Measurements from ENCODE around the gene PHF12.
"Not testable (repeated sequence)": the region's sequence is repeated elsewhere in the genome, so short reads cannot be mapped to it uniquely, and the experiment has no call there.

Gene PHF12

DNA sequence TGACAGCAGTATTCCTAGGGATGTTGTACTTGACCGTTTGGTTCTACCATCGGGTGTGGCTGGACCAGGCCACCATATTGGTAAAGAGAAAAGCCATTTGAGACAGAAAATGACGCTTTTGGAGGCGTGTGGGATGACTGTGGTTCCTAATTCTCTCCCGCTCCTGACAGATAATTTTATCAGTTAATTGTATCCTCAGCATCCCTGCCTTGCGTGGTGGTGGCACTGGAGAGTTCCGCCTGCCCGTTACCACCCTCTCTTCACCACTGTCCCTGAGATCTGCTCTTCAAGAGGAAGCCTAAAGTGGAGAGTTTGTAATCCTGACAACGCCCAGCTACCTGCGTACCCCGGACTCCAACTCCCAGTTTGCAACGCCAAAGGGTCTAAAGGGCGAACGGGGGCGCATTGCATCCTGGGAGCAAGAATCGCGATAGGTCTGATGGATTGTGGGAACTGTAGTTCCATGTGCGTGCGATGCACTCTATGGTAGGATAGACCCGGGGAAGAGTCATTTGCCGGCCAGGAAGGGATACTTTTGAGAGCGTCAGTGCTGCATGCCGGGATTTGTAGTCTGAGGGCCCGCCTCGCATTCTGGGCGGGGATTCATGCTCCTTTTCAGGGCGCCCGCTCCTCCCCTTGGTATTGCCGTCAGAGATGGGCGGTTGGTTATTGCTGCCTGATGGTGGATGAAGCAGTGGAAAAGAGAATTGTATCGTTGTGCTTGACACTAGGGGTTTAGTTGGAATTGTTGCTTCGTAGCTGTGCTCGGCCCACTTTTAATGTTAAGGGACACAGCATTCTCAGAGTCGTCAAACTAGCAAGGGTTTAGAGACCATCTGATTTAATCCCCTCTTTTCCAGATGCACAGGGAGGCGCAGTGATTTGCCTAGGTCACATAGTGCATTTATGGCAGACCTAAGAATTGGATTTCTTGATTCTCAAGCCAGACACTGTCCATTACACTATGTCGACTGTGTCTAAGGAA, 965 bp upstream of the PHF12 start:
- DNase-seq = peak; percentile 99

DNA sequence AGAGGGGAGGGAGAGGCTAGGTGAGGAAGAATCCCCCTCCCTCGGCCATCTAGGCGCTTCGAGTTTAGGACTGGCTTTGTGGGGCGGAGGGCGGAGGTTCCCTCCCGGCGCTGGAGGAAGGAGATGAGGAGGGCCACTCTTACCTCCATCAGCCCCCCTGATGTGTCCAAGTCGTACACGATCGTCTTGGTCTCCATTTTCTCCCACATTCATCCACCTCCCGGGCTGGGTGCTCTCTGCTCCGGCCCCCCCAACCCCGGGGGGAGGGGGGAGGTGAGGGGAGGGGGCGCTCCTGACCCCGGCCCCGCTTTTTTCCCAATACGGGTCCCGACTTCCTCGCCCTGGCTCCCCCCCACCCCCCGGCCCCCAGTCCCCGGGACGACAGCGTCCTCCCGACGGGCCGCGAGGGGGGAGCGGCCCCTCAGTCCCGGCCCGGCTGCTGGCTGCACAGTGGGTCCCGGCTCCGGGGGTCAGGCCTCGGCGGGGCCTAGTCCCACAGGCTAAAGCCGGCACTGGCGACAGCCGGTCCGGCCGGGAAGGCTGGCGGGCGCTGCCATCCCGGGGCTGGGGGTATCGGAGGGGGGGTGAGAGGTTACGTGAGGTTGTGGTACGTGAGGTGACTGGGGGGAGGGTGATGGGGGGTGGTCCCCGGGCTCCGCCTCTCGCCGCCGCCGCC, 428 bp downstream of the PHF12 start:
- no peak for DNase-seq

DNA sequence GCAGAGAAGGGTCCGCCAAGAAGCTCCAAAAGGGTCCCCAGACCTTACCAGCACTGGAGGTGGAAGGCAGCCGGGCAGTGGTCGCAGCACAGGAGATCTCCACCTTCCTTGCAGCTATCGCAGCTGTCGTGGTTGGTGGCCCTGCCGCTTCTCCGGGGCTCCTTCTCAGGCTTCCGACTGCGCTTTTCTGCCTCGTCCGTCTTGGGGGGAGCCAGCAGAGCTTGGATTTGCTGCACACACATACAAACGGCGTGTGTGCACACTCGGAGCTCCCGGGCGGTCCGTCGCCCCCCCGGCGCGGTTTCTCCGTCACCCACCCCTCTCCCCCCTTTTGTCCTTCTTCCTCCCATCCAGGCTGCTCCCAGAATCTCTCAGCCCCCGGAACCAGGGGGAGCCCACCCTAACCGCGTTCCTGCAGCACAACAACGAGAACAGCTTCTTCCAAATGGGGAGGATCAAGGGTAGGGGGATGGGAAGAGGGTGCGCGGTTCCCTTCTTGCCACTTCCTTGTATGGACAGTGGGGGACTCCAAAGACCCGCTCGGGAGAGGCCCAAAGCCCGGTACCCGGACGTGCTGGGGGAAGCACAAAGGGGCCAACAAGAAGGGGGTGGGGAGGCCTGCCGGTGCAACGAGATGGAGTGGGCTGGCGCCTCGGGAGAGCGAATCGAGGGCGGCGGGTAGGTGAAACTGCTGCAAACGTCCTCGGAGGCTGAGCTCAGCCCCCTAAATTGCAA, 1.1 kb downstream of the PHF12 start:
- peak; percentile 47 for DNase-seq

DNA sequence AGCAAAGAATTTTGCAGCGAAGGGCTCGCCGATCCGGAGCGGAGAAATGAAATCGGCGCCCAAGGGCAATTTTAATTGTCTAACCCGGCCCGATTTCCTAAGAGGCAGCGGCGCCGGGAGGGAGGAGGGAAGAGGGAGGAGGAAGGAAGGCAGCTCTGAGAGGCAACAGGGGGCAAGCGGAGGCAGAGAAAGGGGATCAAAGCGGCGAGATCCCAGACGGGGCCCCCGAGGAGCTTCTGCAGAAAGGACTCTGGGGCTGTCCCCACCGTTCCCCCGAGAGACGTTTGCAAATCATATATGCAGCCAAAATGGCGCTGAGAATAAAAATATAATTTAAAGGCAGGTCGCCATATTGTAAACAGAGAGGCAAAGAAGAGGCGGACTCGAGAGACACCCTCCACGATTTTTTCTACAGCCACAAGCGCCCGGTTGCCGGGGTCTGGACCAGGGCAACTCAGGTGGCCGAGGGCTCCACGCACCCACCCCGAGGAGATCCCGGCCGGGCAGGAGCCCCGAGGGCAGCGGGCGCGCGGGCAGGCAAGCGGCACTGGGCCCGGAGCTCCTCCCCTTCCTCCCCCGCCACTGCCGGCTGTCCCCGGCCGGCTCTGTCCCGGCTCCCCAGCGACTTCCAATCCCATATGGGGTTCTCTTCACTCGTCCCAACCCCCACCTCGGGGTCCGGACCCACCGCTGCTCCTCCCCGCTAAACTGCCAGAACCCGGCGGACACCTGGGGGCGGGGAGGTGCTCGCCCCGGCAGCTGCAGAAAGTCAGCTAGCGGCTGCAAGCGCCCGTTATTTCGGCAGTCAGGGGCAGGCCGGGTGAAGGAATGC, 1.9 kb downstream of the PHF12 start:
- DNase-seq = peak; percentile 65

DNA sequence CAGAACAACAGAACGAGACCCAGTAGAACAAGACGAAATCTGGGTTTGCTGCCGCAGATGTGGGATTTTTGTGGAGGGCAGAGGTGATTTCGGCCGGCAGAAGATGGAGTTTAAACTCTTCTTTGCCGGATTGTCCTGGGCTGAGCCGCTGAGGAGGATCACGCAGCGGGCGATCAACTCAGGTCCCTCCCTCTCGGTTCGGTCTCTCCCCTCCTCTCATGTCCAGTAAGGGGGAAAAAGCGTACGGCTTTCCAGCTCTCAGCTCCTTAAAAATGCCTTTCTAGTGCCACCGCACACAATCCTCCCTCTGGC, 2.5 kb downstream of the PHF12 start:
- DNase-seq = peak; percentile 42

DNA sequence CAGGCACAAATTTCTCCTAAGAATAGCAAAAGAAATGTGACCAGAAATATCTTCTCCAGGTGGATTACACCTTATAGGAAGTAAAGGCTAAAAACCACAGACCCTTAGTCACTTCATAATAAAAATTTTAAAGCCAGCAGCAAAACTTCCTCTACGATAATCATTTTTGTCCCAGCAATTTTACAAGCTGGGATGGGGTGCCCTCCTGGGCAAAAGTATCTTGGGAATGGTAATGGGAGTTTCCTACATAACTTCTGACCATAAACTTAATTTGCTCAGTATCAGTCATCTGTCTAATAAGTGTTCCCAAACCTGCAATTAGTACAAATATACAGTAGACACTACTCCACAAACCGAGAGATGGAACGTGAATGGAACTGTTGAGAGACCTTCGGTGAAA, 3.0 kb downstream of the PHF12 start:
- DNase-seq = no peak

DNA sequence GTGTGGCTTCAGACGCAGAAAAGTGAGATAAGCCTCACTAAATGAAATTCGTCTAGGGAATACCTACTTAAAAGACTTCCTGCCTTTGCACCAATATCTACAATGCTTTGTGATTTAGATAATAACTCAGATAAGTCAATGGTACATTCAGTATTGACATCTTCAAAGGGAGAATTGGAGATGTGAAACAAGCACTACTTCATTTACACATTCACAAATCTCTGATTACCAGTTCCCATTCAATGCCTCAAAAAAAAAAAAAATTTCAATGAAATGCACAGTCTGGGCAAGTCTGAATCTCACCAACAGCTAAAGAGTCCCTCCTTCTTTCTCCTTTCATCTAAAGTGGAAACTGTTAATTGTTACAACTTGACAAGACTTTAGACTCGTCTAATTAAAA, 3.7 kb downstream of the PHF12 start:
- no peak for DNase-seq

DNA sequence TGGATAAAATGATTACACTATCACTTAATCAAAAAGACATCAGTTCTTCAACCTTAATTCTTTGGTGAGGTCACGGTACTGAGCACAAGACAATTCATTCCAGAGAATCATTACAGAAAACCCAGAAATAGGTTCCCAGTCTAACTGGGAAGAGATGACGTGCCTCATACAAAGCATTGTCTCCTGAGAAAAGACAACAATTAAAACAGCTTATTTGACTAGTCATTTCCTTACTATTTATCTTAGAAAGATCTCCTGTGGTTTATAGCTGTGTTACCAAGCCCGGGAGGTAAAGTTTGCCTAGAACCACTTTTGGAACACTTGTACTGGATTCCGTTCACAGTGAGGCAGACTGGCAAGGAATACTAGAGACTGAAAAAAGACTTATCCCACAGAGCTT, 5.1 kb downstream of the PHF12 start:
- DNase-seq = no peak

DNA sequence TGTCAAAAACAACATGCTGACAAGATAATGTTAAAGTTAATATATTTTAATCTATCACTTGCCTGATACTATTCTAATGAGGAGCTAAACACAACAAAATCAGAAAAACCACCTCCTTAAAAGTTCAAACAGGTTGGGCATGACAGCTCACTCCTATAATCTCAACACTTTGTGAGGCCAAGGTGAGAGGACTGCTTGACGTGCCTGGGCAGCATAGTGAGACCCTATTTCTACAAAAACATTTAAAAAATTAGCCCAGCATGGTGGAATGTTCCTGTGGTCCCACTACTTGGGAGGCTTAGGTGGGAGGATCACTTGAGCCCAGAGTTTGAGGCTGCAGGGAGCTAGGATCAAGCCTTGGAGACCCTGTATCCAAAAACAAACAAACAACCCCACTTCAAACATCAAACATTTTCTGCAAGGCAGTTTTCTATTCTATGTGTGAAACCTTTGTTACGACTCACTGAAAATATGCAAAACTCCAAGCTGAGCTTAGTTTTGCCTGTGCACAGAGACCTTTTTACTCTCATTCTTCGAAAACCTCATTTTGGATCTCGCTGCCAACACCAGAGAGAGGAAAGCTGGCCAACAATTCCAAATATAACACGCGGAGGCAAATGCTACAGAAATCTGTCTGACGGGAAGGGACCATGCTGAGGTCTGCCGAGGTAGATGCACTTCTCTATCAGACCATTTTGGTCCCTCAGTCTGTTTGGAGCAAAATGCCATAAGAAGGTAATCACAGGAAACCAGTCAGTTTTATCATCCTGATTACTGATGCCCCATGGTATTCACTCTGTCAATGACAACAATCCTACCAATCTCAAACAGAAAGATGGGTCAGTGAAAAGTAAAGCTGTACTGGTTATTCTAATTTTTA, 6.2 kb downstream of the PHF12 start:
- no peak for DNase-seq

DNA sequence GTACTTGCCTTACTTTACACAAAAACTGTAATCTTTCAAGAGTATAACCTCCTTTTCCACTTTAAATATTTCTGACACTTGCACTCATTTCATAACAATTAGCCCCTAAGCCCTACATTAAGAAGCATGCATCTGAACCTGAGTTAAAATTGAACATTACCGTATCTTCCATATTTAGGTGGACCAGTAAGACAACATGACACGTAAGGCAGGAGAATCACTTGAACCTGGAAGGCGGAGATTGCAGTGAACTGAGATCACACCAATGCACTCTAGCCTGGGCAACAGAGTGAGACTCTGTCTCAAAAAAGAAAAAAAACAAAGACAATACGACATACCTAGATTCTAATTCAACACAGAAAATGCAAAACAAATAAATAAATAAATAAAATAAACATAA, 7.0 kb downstream of the PHF12 start:
- DNase-seq = no peak

DNA sequence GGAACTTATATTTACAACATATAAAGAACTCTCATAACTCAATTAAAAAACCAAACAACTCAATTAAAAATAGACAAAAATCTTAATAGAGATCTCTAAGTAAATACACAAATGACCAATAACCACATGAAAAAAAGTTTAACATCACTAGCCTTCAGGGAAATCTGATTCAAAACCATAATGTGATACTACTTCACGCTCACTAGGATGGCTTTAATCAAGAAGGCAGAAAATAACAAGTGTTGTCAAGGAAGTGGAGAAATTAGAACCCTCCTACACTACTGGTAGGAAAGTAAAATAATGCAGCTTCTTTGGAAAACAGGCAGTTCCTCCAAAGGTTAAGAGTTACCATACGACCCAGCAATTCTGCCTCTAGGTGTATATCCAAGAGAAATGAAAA, 8.4 kb downstream of the PHF12 start:
- no peak for DNase-seq

DNA sequence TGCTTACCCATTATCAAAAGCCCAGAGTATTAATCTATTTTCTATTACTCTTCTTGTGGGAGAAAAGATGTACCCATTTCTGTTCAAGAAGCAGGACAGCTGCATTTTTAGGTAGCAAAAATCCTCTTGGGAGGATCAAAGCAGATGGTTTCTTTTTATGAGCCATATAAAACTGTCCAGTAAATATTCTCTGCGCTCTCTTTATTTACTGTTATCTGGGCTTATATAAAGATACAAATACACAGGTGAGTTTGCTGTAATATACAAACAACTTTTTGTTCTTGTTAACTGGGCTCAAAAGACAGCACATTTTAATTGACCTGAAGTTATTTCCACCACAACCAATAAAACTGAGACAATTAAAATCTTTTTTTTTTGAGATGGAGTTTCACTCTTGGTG, 10.1 kb downstream of the PHF12 start:
- DNase-seq = no peak

DNA sequence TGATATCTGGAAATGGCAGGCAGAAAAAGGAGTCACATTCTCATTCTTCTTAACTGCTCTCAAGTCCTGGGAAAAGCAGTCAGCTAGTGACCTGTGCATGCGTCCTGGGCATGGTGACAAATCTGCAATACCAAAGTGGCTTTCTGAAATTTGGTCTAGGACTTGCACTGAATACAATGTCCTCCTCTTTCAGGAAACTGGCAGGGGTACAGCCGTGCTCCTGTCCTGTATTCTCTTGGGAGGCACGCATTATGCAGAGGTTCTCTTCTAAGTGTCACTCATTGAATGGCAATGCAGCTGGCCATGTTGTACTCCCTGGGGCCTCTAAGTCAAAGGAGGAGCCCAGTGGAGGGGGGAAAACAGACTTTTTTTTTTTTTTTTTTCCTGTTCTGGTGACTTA, 10.6 kb downstream of the PHF12 start:
- DNase-seq = no peak

DNA sequence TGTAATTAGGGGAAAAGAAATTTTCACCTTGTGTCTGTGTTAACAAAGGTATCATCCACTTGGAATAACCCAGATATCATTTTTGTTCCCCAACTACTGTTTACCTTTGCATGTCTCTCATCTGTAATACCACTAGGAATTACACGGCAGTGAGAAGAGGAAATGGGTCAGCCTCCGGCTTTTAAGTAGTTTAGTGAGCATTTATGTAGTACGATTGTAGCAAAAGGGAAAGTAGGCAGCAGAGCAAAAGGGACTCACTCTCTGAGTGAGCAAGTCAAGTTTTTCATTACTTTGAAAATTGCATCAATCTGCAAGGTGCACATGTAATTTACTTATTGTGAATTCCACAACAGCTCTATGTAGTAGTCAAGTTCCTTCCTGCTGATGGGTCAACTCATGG, 11.2 kb downstream of the PHF12 start:
- DNase-seq = no peak

DNA sequence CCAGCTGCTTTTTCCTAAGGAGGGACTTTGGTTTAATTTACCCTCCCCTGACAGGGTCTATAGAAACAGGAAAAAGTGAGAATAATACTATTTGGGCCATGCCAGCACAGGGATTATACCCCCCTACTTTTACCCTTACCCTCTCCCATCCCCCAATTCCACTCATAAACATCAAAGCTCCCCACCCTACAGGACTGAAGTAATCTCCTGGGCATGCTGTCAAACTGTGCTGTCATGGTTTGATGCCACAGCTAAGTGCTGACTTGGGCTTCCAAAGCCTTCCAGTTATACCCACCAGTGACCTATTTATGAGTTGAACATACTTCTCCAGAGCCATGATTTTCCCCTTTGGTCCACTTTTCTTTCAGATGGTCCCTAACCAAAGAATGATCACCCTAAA, 12.8 kb downstream of the PHF12 start:
- no peak for DNase-seq

DNA sequence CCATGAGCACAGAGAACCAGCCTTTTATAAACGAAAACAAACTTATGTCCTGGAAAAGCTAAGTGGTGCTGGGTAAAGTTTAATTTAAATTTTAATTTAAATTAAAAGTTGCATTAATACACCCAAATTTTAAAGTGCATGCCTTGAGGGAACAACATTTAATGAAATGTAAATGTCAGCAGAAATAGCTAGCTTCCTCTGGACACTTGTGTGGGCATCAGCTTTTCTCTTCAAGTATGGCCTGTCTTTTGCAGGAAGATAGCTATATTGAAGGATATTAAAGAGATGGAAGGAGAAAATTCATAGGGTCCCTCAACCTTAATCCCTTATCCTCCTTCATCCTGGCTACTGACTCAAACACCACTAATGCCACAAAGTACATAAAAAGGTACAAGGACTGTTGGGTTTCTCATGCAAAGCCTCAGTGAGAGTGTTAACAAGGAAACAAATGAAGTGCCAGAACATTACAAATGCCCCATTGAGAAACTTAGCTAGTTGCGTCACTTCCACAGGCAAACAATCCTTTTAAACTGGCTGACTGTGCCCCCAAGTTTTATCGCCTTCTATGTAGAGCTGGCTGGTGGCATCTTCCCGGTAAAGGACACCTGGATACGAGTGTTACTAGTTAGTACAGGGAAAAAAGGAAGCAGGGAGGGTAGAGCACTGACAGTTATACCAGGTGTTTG, 14.1 kb downstream of the PHF12 start:
- no peak for DNase-seq

DNA sequence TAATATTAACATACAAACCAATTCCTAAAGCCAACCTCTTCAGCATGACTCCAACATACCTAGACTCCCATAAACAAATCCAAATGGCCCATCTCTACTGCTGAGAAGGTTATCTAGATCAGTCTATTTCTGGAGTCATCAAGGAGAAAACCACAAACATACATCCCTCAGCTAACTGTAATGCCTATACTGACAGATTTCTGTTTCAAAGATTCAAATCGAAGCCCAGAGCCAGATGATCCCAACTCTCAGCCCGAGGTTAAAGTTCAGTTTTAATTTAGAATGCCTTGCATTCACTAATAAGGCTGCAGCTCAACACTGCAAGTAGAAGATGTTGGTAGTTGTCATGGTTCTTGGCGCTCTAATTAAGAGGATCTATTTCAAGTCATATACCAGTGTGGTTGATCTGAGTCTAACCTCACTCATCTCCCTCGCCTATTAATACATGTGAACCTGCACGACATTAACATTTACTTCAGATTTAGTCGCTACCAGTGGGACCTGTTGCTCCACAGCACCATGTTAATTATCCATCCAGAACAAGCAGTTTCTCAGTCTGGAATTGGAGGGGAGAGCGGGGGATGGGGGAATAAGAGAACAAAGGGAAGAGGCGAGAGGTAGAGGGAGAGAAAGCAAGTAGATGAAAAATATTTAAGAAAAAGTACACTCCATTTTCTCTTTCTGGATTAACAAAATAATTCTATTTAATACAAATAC, 15.4 kb downstream of the PHF12 start:
- no peak for DNase-seq

DNA sequence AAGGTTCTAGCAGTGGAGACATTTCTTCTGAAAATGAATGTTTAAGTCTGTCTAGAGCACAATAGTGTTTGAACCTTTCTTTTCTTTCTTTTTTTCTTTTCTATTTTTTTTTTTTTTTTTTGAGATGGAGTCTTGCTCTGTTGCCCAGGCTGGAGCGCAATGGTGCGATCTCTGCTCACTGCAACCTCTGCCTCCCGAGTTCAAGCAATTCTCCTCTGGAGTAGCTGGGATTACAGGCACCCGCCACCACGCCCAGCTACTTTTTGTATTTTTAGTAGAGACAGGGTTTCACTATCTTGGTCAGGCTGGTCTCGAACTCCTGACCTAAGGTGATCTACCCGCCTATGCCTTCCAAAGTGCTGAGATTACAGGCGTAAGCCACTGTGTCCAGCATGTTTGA, 16.8 kb downstream of the PHF12 start:
- DNase-seq = not testable (repeated sequence)

DNA sequence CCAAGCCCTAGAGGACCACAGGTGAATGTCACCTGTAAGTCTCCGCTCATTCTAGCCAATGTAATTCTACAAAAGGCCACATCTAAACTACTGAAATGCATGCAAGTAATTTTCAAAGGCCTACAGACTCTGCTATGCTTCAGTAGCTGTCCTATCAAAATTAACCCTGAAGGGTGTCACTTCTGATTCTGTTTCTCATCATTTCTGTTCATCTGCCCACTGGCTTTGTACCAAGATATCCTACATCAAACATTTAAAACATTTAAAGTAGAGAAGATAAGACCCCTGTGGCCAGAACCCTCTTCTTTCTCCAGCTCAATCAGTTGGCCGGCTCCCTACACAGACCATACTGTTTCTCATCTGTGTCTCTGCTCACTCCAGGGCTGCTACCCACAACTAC, 21.5 kb downstream of the PHF12 start:
- DNase-seq = no peak

DNA sequence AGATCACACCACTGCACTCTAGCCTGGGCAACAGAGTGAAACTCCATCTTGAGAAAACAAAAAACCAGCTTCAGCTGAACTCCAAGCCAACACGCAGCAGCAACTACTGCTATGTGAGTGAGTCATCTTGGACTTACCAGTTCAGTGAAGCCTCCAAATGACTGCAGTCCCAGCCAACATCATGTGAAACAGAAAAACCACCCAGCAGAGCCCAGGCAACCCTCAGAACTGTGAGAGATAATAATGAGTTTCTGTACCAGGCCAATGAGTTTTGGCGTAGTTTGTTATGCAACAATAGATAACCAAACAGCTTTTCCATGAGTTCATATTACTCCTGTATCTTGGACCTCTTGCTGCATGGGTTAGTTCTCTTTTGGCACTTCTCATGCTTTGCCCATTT, 23.3 kb downstream of the PHF12 start:
- DNase-seq = no peak

DNA sequence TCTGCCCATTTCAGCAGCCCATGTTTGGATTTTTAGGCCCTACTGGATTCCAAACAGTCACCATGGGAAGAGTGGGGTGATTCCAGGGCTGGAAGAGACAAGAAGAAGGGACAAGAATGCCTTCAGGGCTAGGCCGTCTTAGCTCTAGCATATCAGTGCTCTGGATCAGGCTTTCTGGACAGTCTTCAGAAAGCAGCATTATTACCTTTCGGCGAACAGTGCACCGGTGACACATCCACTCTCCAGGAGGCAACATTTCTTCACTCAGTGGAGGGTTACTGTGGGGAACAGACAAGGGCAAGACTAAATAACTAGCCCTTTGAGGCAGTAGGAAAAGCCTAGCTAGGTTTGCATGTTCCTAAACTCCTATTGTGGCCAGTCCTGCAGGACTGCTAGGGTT, 24.5 kb downstream of the PHF12 start:
- no peak for DNase-seq
